ENCODE data around the gene SBF1.

Gene SBF1

DNA sequence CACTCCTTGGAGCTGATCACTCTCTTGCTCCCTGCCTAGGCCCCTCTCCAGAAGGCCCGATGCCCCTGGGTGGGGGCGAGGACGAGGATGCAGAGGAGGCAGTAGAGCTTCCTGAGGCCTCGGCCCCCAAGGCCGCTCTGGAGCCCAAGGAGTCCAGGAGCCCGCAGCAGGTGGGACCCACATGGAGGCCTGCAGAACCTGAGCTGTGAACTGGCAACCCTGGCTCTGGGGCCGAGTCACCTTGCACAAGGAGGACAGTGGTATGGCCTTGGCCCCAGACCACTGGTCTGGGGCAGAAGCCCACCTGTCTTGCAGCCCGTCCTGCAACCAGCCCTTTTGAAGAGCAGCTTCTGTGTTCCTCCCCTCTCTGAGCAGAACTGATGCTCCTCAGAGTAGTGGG is 44.3 kb upstream of the SBF1 start:
- Histone ChIP-seq H3K79me2 (ENCODE audit: low read length) (peaks cover 21% of the 10 kb centered on the region), H3K27me3 (ENCODE audit: low read depth, low read length) (no peaks in the 10 kb centered on the region), H4K20me1 (ENCODE audit: insufficient read depth, low read length) (no peaks in the 10 kb centered on the region; the same call in 1 of the 2 replicates), H3K9ac (ENCODE audit: low read length) (no peak overlapping the region), H3K9me3 (ENCODE audit: insufficient read depth, low read length) (no peaks in the 10 kb centered on the region), H3K4me1 (ENCODE audit: low read length) (peaks cover 2% of the 10 kb centered on the region), H2AFZ (ENCODE audit: low read depth, low read length) (no peak overlapping the region), H3K27ac (ENCODE audit: low read length) (no peak overlapping the region), H3K36me3 (replicated peaks; ENCODE audit: low read depth, low read length) (no peaks in the 10 kb centered on the region), H3K4me2 (ENCODE audit: low read length) (no peak overlapping the region), H3K4me3 (ENCODE audit: low read length) (no peak overlapping the region)
- TF ChIP-seq CTCF (IDR thresholded peaks at IDR 0.05; ENCODE audit: low read depth, low read length) (no peak), EZH2phosphoT487 (IDR thresholded peaks at IDR 0.05; ENCODE audit: low read depth) (no peak)

GRCh38 chr22:50518606-50519005 is 43.8 kb upstream of the SBF1 start:
- H3K9me3 ChIP-seq (ENCODE audit: insufficient read depth, low read length) = no peaks in the 10 kb centered on the region
- no peaks in the 10 kb centered on the region for H3K36me3 ChIP-seq (replicated peaks; ENCODE audit: low read depth, low read length)
- no peaks in the 10 kb centered on the region; the same call in 1 of the 2 replicates for H4K20me1 ChIP-seq (ENCODE audit: insufficient read depth, low read length)
- H3K4me2 ChIP-seq (ENCODE audit: low read length) = no peak overlapping the region
- H3K27ac ChIP-seq (ENCODE audit: low read length) = no peak overlapping the region
- H3K9ac ChIP-seq (ENCODE audit: low read length) = no peak overlapping the region
- H3K79me2 ChIP-seq (ENCODE audit: low read length) = peaks cover 20% of the 10 kb centered on the region
- no peaks in the 10 kb centered on the region for H3K4me1 ChIP-seq (ENCODE audit: low read length)
- no peak for TF ChIP-seq CTCF (IDR thresholded peaks at IDR 0.05; ENCODE audit: low read depth, low read length)
- TF ChIP-seq EZH2phosphoT487 (IDR thresholded peaks at IDR 0.05; ENCODE audit: low read depth) = no peak
- no peak overlapping the region for H3K4me3 ChIP-seq (ENCODE audit: low read length)
- no peaks in the 10 kb centered on the region for H3K27me3 ChIP-seq (ENCODE audit: low read depth, low read length)
- no peak overlapping the region for H2AFZ ChIP-seq (ENCODE audit: low read depth, low read length)

- Histone ChIP-seq H3K9ac (ENCODE audit: low read length) (no peak overlapping the region), H3K27ac (ENCODE audit: low read length) (no peak overlapping the region), H3K4me2 (ENCODE audit: low read length) (no peak overlapping the region), H3K4me1 (ENCODE audit: low read length) (no peaks in the 10 kb centered on the region), H3K27me3 (ENCODE audit: low read depth, low read length) (no peaks in the 10 kb centered on the region), H3K36me3 (replicated peaks; ENCODE audit: low read depth, low read length) (no peaks in the 10 kb centered on the region), H3K9me3 (ENCODE audit: insufficient read depth, low read length) (no peaks in the 10 kb centered on the region), H3K4me3 (ENCODE audit: low read length) (no peak overlapping the region), H3K79me2 (ENCODE audit: low read length) (peaks cover 28% of the 10 kb centered on the region), H2AFZ (ENCODE audit: low read depth, low read length) (no peak overlapping the region), H4K20me1 (ENCODE audit: insufficient read depth, low read length) (no peaks in the 10 kb centered on the region; the same call in 1 of the 2 replicates)
- TF ChIP-seq CTCF (IDR thresholded peaks at IDR 0.05; ENCODE audit: low read depth, low read length) (no peak), EZH2phosphoT487 (IDR thresholded peaks at IDR 0.05; ENCODE audit: low read depth) (no peak)
Measured at GRCh38 chr22:50517495-50518260, 42.8 kb upstream of the SBF1 start.

DNA sequence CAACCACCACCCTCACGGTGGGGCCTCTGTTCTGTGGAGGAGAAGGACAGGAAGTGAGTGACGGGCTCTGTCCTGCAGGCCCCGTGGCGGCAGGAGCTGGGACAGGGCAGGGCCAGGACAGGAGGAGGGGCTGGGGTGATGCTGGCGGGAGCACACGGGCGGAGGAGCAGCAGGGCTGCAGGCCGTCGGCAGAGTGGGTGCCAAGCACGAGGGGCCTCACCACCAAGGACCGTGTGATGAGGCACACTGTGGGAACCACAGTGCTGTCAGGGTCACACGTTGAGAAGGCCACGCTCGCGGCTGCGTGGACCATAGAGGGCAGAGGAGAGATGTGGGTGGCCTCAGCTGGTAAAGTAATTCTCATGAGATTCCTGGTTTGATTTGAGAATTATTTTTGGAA is 42.1 kb upstream of the SBF1 start:
- Histone ChIP-seq H3K9ac (ENCODE audit: low read length) (no peak overlapping the region), H3K27me3 (ENCODE audit: low read depth, low read length) (no peaks in the 10 kb centered on the region), H3K4me3 (ENCODE audit: low read length) (no peak overlapping the region), H4K20me1 (ENCODE audit: insufficient read depth, low read length) (no peaks in the 10 kb centered on the region; the same call in 1 of the 2 replicates), H3K79me2 (ENCODE audit: low read length) (peaks cover 34% of the 10 kb centered on the region), H3K4me2 (ENCODE audit: low read length) (no peak overlapping the region), H3K36me3 (replicated peaks; ENCODE audit: low read depth, low read length) (no peaks in the 10 kb centered on the region), H3K27ac (ENCODE audit: low read length) (no peak overlapping the region), H3K4me1 (ENCODE audit: low read length) (no peaks in the 10 kb centered on the region), H2AFZ (ENCODE audit: low read depth, low read length) (no peak overlapping the region), H3K9me3 (ENCODE audit: insufficient read depth, low read length) (no peaks in the 10 kb centered on the region)
- TF ChIP-seq EZH2phosphoT487 (IDR thresholded peaks at IDR 0.05; ENCODE audit: low read depth) (no peak), CTCF (IDR thresholded peaks at IDR 0.05; ENCODE audit: low read depth, low read length) (no peak)
